Omental fat pad (tissue), 4 donors: ENCODE measurements around the gene SLC50A1. TPM values are rescaled to one million over a fixed set of nuclear protein-coding genes. Genes with fewer than 3 reads are reported as not detected.

Experiments used
- ATAC-seq: fragments of 150-250 bp; one replicate; pipeline ENCODE4 v1.9.1; 2016; ENCODE audit warnings: mild to moderate bottlenecking, moderate library complexity; ENCODE audit not compliant: low FRiP score
- DNase-seq: peaks from one replicate; pipeline ENCODE4 v3.0.0-alpha.2; 2019; ENCODE audit warnings: low spot score
- CTCF ChIP-seq, 3 donors: fragments of 450-650 bp; IDR thresholded peaks; one replicate each; pipeline ENCODE4 v1.5.1; 2016 to 2017; ENCODE audit warnings: antibody characterized with exemption in 3 of 3, mild to moderate bottlenecking in 3 of 3, moderate library complexity in 2 of 3
- total RNA-seq, 4 donors: library from RNA; depleted of rRNA; stranded (reverse); fragments of >200 nt; gene quantifications; one replicate each; pipeline ENCODE4 v1.1.0, GENCODE V29; 2016

SLC50A1 gene
- total RNA-seq, 4 donors from 2014 or later, result 26.8 to 40.6 (median 27.5) TPM

GRCh38 chr1:155128755-155129473 lies 6.7 kb upstream of the SLC50A1 start:
- DNase-seq, result no peak
- TF ChIP-seq CTCF (IDR thresholded peaks at IDR 0.05), result no peak
- no peak for ATAC-seq

DNA sequence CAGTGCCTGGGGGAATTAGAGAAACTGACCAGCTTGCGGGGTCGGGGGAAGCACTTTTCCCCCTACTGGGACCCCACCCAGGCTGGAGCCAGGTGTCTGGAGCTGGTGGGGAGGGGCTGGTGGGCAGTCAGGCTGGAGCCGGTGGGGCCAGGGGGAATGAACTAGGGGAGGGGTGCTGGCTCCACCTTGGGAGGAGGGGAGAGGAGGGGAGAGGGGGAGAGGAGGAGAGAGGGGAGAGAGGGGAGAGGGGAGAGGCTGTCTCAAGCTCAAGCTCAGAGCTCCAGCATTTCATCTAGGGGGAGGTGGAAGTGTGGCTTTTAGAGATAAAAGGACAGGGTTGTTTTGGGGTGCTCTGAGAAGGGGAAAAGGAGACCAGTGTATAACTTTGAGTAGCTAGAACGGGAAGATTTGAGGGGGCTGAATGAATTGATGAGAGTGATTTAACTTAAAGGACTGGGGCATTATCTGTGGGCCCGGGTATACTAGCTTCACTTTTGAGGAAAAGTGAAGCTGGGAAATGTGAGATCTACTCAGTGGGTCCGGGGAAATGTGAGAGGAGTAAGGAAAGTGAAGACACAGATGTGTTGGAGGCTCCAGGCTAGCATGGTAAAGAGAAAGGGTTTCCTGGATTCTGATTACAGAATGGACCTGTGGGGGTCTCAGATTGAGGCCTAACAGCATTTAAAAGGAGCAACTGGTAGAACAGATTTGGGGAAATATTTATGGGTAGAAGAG lies 5.2 kb upstream of the SLC50A1 start:
- DNase-seq (no peak), ATAC-seq (no peak)

DNA sequence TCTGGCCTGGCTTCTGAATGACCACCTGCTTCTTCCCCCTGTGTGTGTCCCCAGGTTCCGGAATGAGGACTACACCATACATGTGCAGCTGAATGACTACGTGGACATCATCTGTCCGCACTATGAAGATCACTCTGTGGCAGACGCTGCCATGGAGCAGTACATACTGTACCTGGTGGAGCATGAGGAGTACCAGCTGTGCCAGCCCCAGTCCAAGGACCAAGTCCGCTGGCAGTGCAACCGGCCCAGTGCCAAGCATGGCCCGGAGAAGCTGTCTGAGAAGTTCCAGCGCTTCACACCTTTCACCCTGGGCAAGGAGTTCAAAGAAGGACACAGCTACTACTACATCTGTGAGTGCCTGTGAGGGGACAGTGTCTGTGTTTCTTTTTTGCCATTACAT lies 4.4 kb upstream of the SLC50A1 start:
- ATAC-seq, result no peak
- DNase-seq, result no peak
- no peak for TF ChIP-seq CTCF (IDR thresholded peaks at IDR 0.05)

More for the DNA sequence above, 5.2 kb upstream of the SLC50A1 start:
- TF ChIP-seq CTCF (IDR thresholded peaks at IDR 0.05), result no peak

GRCh38 chr1:155131856-155132255 lies 3.8 kb upstream of the SLC50A1 start:
- no peak for ATAC-seq
- no peak for TF ChIP-seq CTCF (IDR thresholded peaks at IDR 0.05)

GRCh38 chr1:155133799-155134281 lies 1.8 kb upstream of the SLC50A1 start:
- TF ChIP-seq CTCF (IDR thresholded peaks at IDR 0.05), result no peak
- DNase-seq (no peak), ATAC-seq (no peak)

More at GRCh38 chr1:155131856-155132255, 3.8 kb upstream of the SLC50A1 start:
- DNase-seq, result no peak

DNA sequence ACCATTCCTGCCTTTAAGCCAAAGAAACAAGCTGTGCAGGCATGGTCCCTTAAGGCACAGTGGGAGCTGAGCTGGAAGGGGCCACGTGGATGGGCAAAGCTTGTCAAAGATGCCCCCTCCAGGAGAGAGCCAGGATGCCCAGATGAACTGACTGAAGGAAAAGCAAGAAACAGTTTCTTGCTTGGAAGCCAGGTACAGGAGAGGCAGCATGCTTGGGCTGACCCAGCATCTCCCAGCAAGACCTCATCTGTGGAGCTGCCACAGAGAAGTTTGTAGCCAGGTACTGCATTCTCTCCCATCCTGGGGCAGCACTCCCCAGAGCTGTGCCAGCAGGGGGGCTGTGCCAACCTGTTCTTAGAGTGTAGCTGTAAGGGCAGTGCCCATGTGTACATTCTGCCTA lies 1.3 kb upstream of the SLC50A1 start:
- no peak for DNase-seq
- TF ChIP-seq CTCF (IDR thresholded peaks at IDR 0.05), result no peak
- no peak for ATAC-seq
